Left cardiac atrium (tissue), 4 donors: ENCODE data around the gene CAMTA2. TPM values are rescaled to one million over a fixed set of nuclear protein-coding genes. Genes with fewer than 3 reads are reported as not detected.

ENCODE experiments used
- ATAC-seq, 2 donors: fragments of 200-7000 bp; cut with Tn5 transposase; one replicate each; pipeline ENCODE4 v1.9.1; 2020; ENCODE audit warnings: mild to moderate bottlenecking in 2 of 2, moderate library complexity in 2 of 2
- DNase-seq: peaks from one replicate; pipeline ENCODE4 v3.0.0-alpha.2; 2020
- intact Hi-C, 2 donors: fragments of 100-400 bp; cut with DNase I; formaldehyde crosslinking; loops; one replicate each; pipeline versions ENCODE4 v1.14.1 to v1.15.1; 2022 to 2023
- total RNA-seq, 2 donors: library from RNA; stranded (reverse); fragmentation: NEBNext Ultra II Directional; extraction: Animal tissue kit (Norgen Biotek cat#: 25700); gene quantifications; one replicate each; pipeline ENCODE4 v1.2.1, GENCODE V29; 2021
- donor health status: DM: no; HTN: yes; CAD: no.
- donor health status: DM: no; HTN: yes; CAD: no; lungs with severe emphysema.
- donor health status: DM: yes; HTN: yes; CAD: no.
- donor health status: Dilated cardiomyopathy.

The CAMTA2 gene
- total RNA-seq, 2 donors from 2014 or later: 35.5 to 46.1 TPM

DNA sequence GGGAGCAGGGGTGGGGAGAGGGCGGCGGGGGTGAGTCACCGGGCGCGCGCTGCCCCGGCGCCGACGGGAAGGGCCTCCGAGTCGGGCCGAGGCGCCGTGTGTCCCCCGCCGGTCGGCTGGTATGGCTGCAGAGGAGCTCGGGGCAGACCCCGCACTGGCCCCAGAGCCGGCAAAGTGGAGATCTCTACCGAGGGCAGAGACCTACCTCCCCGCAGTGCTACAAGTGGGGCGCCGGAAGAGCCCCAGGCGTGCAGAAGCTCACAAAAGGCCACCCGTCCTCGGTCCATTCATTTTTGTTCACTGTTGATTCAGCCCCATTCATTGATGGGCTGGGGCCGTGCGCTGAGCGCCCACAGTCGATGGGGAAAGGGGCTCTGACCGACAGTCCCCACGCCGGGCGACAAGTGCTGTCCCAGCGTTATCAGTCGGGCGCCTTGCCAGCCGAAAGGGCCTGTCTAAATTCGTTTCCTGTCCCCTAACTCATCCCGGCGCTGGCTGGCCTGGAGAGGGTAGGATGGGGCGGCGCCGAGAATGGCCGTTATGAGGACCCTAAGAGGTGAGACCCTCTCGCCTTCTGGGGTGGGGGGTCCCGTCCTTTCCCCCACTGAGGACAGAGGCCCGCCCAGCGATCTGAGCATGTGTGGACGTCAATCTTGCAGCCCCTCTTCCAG is 37.3 kb downstream of the CAMTA2 start:
- ATAC-seq: peak; percentile 3 to 6
- intact Hi-C loops: loop anchor here in 1 of 2 donors (2.0 kb wide), 1 partner anchor 17 kb away; the partner anchor contains the start of gene SPAG7
- peak; percentile 85 for DNase-seq

DNA sequence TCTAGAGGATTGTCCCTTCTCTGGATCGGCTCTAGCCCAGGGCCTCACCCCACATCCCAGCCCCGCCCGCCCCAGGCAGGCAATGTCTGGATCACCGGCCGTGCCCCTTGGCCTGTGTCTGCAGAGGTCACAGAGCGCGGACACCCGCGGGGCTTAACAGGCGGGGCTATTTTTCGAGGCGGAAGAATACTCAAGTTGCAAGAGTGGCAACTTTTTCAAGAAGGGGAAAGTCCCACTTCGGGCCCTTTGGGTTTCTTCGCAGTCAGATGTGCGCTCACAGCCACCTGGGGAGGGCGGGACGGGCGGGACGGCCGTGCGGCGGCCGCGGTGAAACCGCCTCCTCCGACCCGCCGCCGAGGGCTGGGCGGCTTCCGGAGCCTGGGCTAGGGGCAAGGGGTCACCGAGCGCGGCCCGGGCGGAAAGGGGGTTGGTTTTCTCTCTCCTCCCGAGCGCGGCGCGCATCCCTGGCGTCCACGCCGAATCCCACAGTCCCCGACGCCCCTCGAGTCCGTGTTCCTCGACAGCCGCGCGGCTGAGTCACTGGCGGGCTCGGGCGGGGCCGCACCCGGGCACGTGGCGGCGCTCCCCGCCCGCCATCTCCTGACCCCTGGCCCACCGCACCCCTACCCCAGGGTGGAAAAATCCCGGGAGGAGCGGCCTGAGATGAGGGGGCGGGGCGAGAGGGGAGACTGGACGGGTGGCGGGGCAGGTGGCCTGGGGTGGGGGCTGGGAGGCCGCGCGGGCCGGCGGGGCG is 38.0 kb downstream of the CAMTA2 start:
- DNase-seq (peak; percentile 84), ATAC-seq (peak; percentile 8 to 55)
- intact Hi-C loops: loop anchor here in 1 of 2 donors (2.0 kb wide), 1 partner anchor 17 kb away; the partner anchor contains the start of gene SPAG7

DNA sequence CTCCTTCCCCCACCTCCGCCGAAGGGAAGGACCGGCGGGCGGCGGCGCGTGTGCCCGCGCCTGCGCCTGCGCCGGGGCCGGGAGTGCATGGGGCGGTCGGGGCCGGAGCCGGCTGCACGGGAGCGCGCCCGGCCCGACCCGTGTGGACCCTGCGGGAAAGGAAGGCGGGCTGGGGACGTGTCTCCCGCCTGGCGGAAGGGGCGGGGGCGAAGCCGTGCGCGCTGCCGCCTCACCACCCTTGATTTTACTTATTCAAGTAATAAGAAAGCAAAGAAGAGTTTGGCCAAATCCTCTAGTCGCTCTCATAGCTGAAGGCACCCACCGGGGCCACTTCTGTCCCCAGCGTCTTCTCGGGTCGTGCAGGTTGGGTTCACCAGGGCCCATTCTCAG is 38.5 kb downstream of the CAMTA2 start:
- intact Hi-C loops: no loop called here
- ATAC-seq: peak; percentile 77 to 82
- peak; percentile 87 for DNase-seq

DNA sequence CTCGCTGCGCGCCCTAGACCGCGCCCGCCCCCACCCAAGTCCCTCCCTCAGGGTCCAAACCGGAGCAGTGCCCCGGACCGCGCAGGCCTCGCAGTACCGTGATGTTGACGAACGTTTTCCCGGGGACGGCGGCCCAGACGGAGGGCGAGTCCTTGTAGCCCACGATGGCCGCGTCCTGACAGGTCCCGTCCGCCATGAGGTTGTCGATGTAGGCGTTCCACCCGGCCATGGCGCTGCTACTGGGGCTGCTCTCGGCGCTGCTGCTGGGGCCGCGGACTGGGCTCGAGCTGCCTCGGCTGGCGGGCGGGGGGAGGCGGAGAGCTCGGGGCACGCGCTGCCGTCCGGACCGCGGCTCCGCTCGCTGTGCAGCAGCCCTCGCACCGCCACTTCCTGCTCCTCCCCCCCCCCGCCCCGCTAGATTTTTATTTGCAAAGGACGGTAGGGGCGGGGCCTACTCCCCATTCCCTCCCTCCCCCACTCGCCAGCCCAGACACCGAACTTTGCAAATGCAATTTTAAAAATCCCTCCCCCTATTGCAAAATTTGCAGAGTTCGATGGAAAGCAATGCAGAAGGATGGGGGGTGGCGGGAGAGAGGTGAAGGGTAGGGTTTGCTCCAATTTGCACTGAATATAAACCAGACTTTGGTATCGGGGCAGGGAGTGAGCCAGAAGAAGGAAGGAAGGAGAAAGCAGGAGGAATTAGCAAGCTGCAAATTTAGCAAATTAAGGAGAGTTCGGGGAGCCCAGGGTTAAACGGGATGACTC is 39.1 kb downstream of the CAMTA2 start, which contains the start of gene PFN1:
PFN1 (minus strand) TSS at position 365 of the 765 bp plus-strand sequence; CDS start at position 229, 136 bp downstream.
- intact Hi-C loops: no loop called here
- DNase-seq (peak; percentile 91), ATAC-seq (peak; percentile 74 to 79)

DNA sequence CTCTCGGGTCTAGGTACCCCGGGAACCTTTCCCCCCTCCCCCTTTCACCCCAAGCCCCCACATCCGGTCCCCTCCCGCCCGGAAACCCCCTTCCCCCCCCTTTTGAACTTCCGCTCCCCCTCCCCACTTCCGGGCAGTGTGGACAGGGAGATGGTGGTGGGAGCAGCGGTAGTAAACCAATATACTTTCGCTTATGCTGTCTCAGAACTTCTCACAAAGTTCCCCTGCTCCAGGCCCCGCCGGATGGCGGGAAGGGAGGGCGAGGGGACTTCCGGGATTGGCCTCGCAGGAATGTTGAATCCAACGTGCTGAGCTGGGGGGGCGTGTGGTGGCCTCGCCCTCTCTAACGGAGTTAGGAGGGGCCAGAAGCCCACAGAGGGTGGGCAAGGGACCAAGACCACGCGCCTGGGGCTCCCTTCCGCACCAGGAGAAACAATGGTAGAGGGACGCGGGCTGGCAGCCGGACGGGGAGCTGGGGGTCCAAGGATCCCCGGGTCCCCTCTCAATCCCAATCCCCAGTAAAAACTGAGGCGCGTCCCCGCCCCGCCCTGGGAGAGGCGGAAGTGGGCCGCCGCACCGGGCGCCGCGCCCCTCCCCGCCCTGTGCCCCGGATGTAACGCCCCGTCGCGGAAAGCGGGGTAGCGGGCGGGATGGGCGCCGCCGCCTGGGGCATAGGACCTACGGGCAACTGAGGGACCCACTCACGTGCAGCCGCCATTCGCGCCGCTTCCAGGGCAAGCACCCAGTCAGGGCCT is 39.9 kb downstream of the CAMTA2 start:
- ATAC-seq (peak; percentile 35 to 39), DNase-seq (peak; percentile 68)
- intact Hi-C loops: no loop called here

DNA sequence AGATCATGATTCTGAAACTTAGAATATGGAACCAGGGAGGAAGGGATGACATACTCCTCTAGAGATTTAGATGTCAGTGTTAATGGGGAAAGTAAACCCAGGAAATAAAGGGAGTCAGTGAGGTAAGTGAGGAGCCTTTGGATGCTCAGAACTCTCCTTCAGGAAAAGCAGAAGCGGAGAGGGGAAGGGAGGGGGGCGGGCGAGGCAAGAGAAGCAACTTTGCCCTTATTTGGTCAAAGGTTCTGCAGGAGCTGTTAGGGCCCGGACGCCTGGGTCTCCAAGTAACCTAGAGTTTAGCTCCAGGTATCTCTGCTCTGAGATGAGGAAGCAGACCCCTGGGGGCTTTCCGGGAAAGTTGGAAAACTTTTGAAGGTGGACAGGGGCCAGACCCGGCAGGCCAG is 40.5 kb downstream of the CAMTA2 start:
- intact Hi-C loops: no loop called here
- no peak for ATAC-seq
- DNase-seq: no peak

DNA sequence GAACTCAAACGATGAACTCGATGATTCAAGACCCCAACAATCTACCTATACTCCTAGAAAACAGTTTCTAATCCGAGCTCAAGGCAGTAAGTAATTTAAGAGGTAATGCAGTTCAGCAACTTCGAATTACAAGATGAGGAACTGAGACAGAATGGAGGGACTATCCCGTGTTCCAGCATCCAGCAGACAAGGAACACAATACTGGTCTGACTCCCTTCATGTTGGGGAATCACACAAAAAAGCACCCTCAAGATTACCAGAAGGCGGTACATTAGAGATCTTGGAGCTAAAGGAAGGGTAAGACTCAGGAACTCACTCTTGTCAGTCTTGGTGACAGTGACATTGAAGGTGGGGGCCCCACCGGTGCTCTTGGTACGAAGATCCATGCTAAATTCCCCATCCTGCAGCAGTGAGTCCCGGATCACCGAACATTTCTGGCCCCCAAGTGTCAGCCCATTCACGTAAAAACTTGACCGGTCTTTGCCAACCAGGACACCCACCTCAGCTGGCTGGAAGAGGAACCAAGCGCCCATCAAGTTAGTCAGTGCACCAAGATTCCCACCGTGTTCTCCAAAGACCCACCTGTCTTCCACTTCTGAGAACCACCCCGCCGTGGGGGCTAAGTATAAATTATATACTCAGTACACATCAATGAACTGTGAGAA is 41.0 kb downstream of the CAMTA2 start:
- intact Hi-C loops: no loop called here
- DNase-seq (no peak), ATAC-seq (no peak)

DNA sequence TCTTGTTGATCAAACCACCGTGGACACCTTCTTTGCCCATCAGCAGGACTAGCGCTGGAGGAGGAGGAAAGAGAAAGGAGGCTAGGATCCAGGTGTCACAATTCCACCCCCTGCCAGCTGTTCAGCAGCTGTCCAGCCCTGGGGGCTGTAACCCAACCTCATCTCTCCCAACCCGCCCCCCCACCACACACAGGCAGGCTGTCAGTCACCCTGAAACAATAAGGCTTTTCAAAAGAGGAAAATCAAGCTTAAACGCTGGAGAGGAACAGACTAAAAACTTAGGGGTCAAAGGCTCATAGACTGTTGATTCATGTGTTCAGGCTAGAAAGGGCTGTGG is 41.6 kb downstream of the CAMTA2 start:
- DNase-seq: no peak
- intact Hi-C loops: no loop called here
- ATAC-seq: no peak

DNA sequence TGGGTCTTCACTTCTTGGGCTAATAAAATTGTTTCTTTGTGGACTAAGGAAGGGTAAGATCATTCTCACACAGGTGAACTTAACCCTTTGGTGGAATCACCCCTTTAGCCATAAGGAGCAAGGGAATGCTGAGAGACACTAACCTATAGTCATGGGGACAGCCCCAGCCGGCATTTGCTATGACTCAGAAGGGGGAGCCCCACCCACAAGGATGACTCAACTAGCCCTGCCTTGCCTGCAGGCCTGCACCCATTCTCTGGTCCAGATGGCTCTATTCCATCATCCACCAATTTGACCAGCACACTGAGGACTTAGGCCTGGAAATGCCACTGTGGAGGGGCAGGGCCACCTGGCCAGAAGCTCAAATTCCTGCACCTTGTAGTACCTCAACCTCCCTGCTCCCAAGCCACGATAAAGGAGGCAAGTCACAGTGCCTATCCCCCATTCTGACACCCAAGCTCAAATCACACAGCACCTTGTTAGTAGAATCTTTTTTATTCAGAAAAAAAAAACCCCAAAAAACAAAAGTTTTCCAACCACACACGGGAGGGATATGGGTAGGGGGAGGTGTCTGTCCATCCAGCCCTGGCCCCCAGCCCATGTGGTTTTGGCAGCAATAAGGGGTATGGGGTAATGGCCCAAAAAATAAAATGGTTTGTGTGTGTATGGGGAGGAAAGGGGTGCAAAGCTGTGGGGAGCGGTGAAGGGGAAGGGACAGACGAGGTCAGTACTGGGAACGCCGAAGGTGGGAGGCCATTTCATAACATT is 42.1 kb downstream of the CAMTA2 start:
- DNase-seq (peak; percentile 85), ATAC-seq (peak in 1 of 2 donors; percentile 37)
- intact Hi-C loops: no loop called here

DNA sequence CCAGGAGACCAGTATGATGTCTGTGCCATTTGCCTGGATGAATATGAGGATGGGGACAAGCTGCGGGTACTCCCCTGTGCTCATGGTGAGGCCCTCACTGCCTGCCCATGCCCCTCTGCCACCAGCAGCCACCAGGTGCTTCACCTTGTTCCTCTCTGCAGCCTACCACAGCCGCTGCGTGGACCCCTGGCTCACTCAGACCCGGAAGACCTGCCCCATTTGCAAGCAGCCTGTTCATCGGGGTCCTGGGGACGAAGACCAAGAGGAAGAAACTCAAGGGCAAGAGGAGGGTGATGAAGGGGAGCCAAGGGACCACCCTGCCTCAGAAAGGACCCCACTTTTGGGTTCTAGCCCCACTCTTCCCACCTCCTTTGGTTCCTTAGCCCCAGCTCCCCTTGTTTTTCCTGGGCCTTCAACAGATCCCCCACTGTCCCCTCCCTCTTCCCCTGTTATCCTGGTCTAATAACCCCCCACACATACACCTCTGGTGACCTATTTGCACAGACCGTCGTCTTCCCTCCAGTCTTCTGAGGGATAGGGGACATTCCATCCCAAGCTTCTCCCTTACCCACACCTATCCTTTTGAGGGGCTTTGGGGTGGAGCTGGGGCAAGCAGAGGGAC is 42.8 kb downstream of the CAMTA2 start:
- DNase-seq (no peak), ATAC-seq (no peak)
- intact Hi-C loops: no loop called here

DNA sequence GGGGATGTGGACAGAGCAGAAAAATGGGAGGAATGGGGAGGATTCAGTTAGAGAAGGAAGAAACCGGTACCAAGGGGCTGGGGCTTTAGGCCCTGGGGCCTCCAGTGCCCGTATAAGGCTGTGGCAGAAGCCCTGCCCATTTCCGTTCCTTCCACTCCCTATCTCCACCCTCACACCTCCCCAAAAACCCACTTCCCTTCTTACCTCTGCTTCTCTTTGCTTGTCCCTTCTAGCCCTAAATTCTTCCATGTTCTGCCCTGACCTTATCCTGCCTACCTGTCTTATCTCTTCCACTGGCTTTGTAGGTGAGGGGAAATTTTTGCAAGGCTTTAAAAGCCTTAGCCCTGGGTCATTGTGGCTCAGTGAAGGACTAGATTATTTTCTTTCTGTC is 43.3 kb downstream of the CAMTA2 start:
- intact Hi-C loops: no loop called here
- ATAC-seq (no peak), DNase-seq (no peak)

DNA sequence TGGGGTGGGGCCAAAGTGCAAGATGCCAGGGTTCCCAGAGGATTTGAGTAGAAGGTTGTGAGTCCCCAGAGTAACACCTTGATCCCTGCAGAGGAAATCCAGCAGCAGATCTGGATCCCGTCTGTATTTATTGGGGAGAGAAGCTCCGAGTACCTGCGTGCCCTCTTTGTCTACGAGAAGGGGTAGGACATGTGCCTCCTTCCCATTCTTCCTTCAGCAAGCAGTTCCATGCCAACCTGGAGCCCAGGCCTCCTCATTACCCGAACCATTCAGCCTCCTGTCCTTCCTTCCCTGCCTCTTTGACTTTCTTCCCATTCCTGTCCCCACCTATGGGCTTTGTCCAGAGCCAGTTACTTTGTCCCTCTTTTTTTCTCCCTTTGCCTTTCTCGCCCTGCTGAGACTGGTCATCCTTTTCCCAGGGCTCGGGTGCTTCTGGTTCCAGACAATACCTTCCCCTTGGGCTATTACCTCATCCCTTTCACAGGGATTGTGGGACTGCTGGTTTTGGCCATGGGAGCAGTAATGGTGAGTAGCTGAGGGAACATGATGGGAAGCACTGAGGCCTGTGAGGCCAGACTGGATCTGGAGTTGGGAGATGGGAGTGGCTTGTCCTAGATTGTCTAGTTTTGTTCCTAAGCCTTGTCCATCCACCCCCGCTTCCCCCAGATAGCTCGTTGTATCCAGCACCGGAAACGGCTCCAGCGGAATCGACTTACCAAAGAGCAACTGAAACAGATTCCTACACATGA is 44.5 kb downstream of the CAMTA2 start:
- intact Hi-C loops: no loop called here
- DNase-seq (no peak), ATAC-seq (no peak)

DNA sequence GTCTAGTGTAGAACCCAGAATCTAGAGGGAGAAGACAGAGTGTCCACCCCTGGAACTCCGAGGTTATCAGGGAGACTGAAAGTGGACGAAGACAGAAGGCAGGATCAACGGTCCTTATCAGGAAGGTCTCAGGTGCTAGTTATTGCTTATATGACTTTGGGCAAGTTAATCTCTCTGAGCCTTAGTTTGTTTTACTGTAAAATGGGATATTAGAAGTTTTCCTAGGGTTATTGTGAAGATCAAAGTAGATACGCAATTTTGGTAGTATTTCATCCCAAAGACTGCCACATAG is 46.2 kb downstream of the CAMTA2 start:
- DNase-seq (no peak), ATAC-seq (no peak)
- intact Hi-C loops: no loop called here

DNA sequence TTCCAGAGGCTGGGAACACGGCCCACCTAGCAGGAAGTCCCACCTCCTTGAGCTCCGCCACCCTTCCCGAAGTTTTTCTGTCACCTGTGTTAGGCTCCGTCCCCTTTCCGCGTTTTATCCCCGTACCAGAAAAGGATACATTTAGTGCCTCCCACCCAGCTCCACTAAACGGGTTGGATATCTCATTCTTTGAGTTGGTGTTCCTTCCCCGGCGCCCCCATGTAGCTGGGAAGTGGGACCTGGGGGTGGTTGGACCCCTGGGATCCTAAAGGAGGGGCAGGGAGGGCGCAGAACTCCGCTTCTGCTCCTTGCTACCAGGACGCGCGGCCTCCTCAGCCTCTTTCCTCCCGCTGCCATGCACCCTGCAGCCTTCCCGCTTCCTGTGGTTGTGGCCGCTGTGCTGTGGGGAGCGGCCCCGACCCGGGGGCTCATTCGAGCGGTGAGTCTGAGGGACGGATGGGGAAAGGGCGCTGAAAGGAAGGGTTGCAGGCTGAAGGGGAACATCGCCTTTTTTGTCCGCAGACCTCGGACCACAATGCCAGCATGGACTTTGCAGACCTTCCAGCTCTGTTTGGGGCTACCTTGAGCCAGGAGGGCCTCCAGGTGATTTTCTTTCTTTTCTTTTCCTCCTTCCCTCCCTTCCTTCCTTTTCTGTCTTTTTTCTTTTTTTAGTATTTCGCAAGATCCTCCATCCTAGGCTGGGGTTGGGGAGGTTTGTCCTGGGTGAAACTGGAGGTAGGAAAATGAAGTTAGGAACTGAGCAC is 46.7 kb downstream of the CAMTA2 start:
- intact Hi-C loops: no loop called here
- ATAC-seq (peak; percentile 69 to 70), DNase-seq (peak; percentile 85)

DNA sequence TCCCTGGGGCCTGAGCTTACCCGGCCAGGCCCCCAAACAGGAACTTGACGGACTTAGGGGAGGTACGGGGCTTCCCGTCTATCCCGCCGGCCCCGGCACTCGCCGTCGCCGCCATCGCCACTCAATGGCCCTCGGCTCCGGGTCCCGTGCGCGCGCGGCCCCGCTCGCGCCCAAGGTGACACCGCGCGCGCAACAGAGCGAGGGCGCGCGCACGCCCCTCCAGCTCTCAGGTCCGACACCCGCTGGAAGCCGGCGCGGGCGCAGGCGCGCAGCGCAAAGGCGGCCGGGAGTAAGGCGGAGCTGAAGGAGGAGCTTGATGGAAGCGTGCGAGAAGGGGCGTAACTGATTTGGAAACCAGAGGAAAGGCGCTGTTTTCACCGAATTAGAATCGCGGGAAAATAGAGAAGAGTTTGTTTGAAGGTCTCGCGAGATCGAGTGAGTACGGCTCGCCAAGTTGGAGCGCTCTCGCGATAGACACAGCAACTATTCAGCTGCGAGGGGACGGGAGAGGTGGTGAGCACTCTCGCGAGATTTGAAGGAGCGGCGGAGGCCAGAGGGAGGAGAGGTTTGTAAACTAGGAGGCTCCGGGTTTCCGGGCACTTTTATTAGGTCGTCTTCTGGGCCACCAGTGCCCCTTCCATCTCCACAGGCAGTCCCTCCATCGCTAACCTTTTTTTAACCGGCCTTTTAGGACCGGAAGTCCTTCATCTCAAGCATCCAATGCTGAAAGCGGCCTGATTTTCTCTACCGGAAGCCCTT is 47.5 kb downstream of the CAMTA2 start, which contains the start of the genes RNF167 and SLC25A11:
RNF167 (plus strand) TSS at position 473 of the 759 bp plus-strand sequence. CDS start 642 bp downstream, outside the sequence.
SLC25A11 (minus strand) TSS at position 251 of the 759 bp plus-strand sequence; CDS start at position 115, 136 bp downstream.
- DNase-seq: peak; percentile 96
- ATAC-seq: peak; percentile 93 to 94
- intact Hi-C loops: no loop called here

DNA sequence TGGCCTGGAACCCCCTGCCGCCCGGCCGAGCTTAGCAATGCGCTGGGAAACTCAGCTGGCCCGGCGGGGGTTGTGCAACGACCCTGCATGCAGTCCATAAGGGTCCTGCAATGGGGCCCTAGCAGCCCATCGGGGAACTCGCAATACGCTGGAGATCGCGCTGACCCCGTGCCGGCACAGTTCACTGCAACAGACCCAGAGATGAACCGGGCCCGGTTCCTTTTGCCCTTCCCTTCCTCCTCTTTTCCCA is 48.0 kb downstream of the CAMTA2 start:
- intact Hi-C loops: no loop called here
- ATAC-seq: no peak
- peak; percentile 53 for DNase-seq
